Nephron (organoid): Measurements from ENCODE around the gene SH3PXD2A.

Source experiments
- H3K27ac Mint-ChIP-seq, 3 experiments: 2 replicates each; pipeline ENCODE4 v1.8.0; 2020; ENCODE audit warnings: mixed read lengths in 3 of 3, mild to moderate bottlenecking in 2 of 3, moderate library complexity in 1 of 3
- H3K27me3 Mint-ChIP-seq: 2 replicates; pipeline ENCODE4 v1.8.0; 2021; ENCODE audit warnings: low read depth, mild to moderate bottlenecking, moderate library complexity, mixed read lengths
- H3K36me3 Mint-ChIP-seq: 2 replicates; pipeline ENCODE4 v1.8.0; 2020; ENCODE audit warnings: low read depth, mixed read lengths
- H3K4me1 Mint-ChIP-seq: 2 replicates; pipeline ENCODE4 v1.8.0; 2020; ENCODE audit warnings: mixed read lengths
- H3K4me3 Mint-ChIP-seq, 3 experiments: 2 replicates each; pipeline ENCODE4 v1.8.0; 2020; ENCODE audit warnings: mild to moderate bottlenecking in 3 of 3, mixed read lengths in 3 of 3, moderate library complexity in 2 of 3
- H3K9me3 Mint-ChIP-seq: 2 replicates; pipeline ENCODE4 v1.8.0; 2020; ENCODE audit warnings: mixed read lengths
- CTCF ChIP-seq, 3 experiments: fragments of 200-600 bp; sonication (generic); IDR thresholded peaks; one replicate each; pipeline ENCODE4 v1.5.0; 2021; ENCODE audit warnings: antibody characterized with exemption in 3 of 3; ENCODE audit not compliant: unreplicated experiment in 3 of 3

Gene SH3PXD2A

GRCh38 chr10:103602028-103602851, 253.1 kb downstream of the SH3PXD2A start:
- peaks cover 4% of the 10 kb centered on the region for H3K27me3 Mint-ChIP-seq
- TF ChIP-seq CTCF (IDR thresholded peaks at IDR 0.05; ENCODE audit: unreplicated experiment in 3 of 3) = no peak
- H3K27ac Mint-ChIP-seq = no peak overlapping the region
- no peak overlapping the region for H3K4me3 Mint-ChIP-seq
- peaks cover 43% of the 10 kb centered on the region for H3K36me3 Mint-ChIP-seq
- H3K4me1 Mint-ChIP-seq = peaks cover 24% of the 10 kb centered on the region
- H3K9me3 Mint-ChIP-seq = no peaks in the 10 kb centered on the region

- no peak overlapping the region for H3K4me3 Mint-ChIP-seq
- peaks cover 41% of the 10 kb centered on the region for H3K36me3 Mint-ChIP-seq
- H3K27ac Mint-ChIP-seq = peak overlapping the region in 2 of 3 experiments; percentile 3 to 15
- peaks cover 4% of the 10 kb centered on the region for H3K27me3 Mint-ChIP-seq
- H3K4me1 Mint-ChIP-seq = peaks cover 32% of the 10 kb centered on the region
- no peak for TF ChIP-seq CTCF (IDR thresholded peaks at IDR 0.05; ENCODE audit: unreplicated experiment in 3 of 3)
- H3K9me3 Mint-ChIP-seq = no peaks in the 10 kb centered on the region
Observed at GRCh38 chr10:103600956-103601569, 254.3 kb downstream of the SH3PXD2A start.

DNA sequence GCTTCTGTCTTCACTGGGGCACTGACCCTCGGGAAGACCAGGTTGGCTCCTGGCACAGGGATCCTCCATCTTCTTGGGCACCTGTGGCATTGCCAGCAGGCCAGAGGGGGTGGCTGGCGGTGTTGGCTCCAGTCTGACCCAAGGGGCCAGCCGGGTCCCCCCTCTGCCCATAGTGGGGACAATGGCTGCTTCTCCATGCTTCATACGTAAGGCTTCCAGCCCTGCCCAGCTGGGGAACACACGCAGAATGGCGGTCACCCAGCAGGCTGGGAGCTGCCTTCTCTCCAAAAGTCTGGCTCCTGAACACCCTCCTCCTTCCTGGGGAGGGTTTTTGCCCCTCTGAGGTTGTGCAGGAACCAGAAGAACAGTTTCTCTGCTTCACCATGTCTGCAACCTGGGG, 255.1 kb downstream of the SH3PXD2A start:
- TF ChIP-seq CTCF (IDR thresholded peaks at IDR 0.05; ENCODE audit: unreplicated experiment in 3 of 3) = no peak
- H3K27ac Mint-ChIP-seq = peak overlapping the region in 1 of 3 experiments; percentile 15
- peaks cover 32% of the 10 kb centered on the region for H3K4me1 Mint-ChIP-seq
- no peaks in the 10 kb centered on the region for H3K9me3 Mint-ChIP-seq
- H3K4me3 Mint-ChIP-seq = no peak overlapping the region
- H3K27me3 Mint-ChIP-seq = peaks cover 4% of the 10 kb centered on the region
- peaks cover 35% of the 10 kb centered on the region for H3K36me3 Mint-ChIP-seq

- no peak overlapping the region for H3K27ac Mint-ChIP-seq
- peaks cover 32% of the 10 kb centered on the region for H3K4me1 Mint-ChIP-seq
- no peaks in the 10 kb centered on the region for H3K9me3 Mint-ChIP-seq
- TF ChIP-seq CTCF (IDR thresholded peaks at IDR 0.05; ENCODE audit: unreplicated experiment in 3 of 3) = no peak
- no peak overlapping the region for H3K4me3 Mint-ChIP-seq
- peaks cover 33% of the 10 kb centered on the region for H3K36me3 Mint-ChIP-seq
- H3K27me3 Mint-ChIP-seq = peaks cover 4% of the 10 kb centered on the region
Observed at GRCh38 chr10:103599907-103600306, 255.5 kb downstream of the SH3PXD2A start.

DNA sequence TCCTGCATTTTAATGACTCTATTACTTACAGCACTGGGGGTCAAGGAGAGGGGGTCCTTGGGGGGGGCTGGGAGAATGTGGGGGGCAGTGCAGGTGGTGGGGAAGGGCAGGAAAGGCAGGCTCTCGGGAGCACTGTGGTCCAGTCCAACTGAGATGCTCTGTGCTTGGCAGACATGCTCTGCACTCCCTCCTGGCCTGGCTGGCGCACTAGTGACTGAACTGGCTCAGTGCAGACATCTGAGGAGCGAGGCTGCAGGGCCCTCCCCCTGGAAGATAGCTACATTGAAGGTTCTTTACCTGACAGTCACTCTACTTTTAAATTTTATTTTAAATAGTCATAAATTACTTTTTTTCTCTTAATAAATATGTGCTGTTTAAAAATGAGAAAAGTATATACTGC, 256.2 kb downstream of the SH3PXD2A start:
- peak overlapping the region; percentile 32 to 82 (median 32) for H3K27ac Mint-ChIP-seq
- H3K9me3 Mint-ChIP-seq = no peaks in the 10 kb centered on the region
- peaks cover 36% of the 10 kb centered on the region for H3K4me1 Mint-ChIP-seq

More for the DNA sequence above, 256.2 kb downstream of the SH3PXD2A start:
- Mint-ChIP-seq H3K27me3 (peaks cover 4% of the 10 kb centered on the region), H3K4me3 (no peak overlapping the region), H3K36me3 (peaks cover 26% of the 10 kb centered on the region)
- TF ChIP-seq CTCF (IDR thresholded peaks at IDR 0.05; ENCODE audit: unreplicated experiment in 3 of 3) = no peak
